HG02870 (cell line): Measurements from ENCODE around the gene RNF166.

Experiments used
- ATAC-seq: cut with Tn5 transposase; IDR thresholded peaks from one replicate; pipeline ENCODE4 v1.9.1; 2021; ENCODE audit warnings: mild to moderate bottlenecking, moderate library complexity; ENCODE audit not compliant: unreplicated experiment

RNF166 gene

DNA sequence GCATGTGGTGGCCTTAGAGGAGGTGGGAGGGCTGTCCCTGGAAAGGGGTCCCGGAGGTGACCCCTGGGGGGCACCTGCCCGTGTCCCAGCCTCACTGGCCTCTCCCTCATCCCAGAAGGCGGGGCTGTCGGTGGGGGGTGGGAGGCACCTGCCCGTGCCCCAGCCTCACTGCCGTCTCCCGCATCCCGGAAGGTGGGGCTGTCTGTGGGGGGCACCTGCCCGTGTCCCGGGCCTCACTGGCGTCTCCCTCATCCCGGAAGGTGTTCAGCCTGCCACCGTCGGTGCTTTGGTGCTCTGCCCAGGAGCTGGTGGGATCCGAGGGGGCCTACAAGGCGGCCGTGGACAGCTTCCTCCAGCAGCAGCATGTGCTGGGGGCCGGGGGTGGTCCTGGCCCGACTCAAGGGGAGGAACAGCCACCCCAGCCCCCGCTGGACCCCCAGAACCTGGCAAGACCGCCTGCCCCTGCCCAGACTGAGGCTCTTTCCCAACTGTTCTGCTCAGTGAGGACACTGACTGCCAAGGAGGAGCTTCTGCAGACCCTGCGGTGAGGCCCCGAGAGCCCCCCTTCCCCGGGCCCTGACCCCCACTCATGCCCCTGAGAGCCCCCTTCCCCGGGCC is 6.3 kb upstream of the RNF166 start:
- no peak for ATAC-seq

DNA sequence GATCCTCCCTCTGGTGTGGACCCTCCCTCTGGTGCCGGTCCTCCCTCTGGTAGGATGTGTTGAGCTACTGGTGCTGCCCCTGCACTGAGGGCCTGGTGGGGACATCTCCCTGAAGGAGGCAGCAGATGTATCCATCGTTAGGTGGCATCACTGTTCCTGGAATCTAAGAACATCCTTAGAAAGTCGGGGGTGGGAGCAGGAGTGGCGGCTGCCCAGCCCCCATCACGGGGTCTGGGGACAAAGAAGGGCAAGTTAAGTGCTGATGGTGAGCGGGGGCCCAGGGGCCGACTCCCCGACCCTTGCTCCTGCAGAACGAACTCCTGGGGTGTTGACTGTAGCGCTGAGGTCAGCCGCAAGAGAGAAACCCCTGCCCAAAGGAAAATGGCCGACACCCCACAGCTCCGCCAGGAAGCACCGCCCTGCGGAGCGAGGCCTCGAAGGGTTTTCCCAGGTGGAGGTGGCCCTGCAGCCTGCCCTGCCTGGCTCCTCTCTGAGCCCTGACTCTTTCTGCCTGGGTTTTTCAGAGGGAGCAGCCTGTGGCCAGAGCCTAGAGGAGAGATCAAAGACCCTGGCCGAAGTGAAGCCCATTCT is 5.6 kb upstream of the RNF166 start:
- ATAC-seq: no peak

DNA sequence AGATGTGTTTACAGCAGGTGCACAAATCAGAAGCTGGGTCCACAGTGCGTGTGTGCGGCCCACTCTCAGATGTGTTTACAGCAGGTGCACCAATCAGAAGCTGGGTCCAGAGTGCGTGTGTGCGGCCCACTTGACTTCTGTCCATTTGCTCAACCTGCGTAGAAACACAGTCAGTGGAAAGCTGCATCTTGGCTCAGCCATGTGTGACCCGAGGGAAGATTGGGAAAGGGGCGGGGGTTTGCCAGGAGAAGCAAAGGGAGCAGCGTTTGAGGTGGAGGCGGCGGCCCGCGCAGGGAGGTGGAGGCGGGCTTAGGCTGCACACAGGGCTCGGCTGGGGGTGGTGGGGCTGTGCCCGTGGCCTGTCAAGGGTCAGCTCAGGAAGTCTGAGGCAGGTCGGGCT is 4.3 kb upstream of the RNF166 start:
- no peak for ATAC-seq

DNA sequence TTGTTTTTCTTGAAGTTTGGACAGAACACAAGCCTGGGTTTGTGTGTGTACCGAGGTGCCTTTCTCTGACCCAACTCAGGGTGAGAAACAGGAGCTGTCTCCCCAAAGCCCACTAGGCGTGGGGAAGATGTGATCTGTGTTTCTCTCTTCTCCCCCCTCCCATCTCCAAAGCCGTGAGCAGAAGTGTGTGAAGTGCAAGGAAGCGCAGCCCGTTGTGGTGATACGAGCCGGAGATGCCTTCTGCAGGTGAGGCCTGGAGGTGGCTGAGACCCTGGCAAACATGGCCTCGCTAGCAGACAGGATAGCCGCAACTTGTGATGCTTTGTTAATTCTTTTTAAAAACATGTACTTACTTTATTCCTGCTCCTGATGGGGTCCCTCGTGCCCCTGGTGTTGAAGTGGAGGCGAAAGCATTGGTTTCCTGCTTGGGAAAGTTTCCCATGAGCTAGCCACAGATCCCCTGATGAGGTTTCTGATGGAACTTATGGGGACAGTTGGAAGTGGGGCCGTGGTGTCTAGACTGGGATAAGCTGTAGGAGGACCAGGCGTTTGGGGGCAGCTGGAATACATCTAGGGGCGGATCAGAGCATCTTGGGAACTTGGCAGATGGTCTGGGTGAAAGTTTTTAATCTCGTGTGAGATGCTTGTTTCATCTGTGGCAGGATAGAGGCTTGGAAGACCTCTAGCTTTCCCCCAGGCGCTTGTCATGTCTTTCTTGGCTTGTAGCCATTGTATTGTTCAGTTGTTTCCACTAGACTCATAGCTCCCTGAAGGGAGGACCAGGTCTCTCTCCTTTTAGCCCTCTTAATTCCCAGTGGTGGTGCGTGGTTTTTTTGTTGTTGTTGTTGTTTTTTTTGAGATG is 988 bp upstream of the RNF166 start:
- no peak for ATAC-seq

DNA sequence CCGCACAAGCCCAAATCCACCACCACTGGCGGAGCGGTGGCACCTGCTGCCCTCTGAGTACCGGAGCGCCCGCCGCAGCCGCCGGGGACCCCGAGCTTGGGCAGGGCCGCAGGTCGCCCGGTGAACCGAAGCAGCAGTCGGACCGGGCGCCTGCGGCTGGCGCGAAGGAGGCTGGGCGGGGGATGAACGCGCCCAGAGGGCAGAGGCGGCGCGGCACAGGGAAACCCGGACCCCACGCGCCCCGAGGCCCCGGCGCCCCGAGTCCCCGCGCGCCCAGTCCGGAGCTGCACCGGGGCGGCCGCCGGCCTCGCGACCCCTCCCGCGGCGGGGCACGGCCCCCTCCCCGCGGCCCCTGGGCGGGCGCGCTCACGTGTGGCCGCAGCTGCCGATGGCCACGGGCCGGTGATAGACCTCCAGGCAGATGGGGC is 393 bp downstream of the RNF166 start:
- no peak for ATAC-seq

- no peak for ATAC-seq
These were observed 1.0 kb downstream of the RNF166 start for GRCh38 chr16:88705076-88705684.

DNA sequence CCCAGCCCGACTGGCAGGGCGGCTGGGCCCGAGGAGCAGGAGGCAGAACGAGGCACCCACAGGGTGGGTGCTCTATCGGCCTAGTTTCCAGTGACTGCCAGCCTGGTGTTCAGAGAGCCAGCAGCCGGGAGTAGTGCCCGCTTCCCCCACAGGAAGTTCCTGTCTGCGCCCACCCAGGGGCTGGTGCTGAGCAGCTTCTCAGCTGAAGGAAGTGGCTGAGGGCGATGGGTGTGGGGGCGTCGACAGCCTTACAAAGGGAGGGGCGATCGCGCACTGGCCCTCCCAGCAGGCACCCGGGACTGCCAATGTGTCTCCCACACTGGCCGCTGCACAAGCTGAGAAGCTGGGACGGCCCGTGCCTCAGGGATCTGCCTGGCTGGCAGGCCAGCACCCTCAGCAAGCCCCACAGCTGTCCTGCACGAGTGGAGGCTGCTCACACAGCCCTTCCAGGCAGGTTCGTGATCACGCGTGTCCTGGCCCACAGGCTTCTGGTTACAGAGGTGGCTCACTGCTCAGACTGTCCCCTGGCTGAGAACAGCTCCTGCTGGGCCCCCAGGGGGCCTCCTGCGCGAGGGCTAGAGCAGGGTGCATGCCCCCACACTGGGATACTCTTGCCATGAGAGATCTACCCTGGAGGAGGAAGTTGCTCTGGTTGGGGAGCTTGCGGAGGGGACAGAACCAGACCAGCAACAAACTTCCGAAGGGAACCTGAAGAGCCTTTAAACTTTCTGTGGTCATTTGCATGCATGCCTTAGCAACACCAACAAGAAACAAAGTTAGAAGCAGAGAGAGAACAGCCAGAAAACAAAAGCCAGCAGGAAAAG is 2.5 kb downstream of the RNF166 start:
- no peak for ATAC-seq

GRCh38 chr16:88702371-88703210 is 3.6 kb downstream of the RNF166 start:
- ATAC-seq: no peak

GRCh38 chr16:88701581-88702370 is 4.4 kb downstream of the RNF166 start:
- ATAC-seq: no peak

DNA sequence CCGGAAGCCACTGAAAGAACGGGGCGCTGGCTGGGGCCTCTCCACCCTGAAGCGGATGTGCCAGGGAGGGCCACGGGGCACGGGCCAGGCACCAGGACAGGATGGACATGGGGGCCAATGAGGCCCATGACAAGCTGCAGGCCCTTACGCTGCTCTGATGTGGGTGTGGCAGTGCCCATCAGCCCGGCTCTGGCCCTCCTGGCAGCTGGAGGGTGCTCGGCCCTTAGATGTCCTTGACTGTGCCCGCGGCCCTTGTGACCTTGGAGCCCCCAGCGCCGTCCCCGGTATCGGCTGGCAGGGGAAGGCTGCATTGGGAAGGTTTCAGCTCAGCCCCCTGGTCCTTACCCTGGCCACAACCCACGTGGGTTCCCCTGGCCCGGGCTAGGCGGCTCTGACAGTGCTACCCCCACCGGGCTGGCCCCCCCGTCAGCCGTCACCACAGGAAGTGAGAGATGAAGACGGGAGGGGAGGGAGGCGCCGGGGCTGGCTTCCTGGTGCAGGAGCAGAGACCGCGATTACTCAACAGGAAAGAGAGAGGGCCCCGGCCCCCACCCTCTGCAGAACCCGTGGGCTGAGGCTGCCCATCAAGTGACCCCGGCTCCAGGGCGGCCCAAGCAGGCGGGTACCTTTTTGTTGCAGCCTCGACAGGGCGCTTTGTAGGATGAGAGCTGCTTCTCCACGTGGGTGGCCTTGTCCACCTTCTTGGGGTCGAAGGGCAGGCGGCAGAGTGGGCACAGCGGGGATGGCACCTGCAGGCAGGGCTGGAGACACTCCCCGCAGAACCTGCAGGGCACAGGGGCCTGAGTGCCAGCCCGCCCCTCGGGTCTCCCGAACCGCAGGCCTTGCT is 5.3 kb downstream of the RNF166 start:
- peak; percentile 69 for ATAC-seq

GRCh38 chr16:88700322-88700635 is 5.9 kb downstream of the RNF166 start:
- no peak for ATAC-seq

DNA sequence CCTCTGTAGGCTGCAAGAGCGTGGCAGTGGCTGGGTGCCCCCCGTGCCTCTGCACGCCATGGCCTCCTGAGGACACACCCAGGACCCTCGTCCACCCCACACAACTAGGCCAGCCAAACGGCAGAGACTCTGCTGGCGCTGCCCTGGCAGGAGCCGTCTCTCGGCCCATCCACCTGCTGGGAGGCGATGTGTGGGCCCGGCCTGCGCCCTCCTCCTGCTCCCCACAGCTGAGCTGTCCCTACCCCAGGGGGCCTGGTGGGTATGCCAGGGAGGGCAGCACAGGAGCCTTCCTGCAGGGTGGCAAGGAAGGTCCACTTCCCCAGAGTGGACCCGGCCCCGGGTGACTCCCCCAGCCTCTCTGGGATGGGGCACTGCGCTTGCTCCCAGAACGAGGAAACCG is 7.0 kb downstream of the RNF166 start:
- ATAC-seq: no peak

DNA sequence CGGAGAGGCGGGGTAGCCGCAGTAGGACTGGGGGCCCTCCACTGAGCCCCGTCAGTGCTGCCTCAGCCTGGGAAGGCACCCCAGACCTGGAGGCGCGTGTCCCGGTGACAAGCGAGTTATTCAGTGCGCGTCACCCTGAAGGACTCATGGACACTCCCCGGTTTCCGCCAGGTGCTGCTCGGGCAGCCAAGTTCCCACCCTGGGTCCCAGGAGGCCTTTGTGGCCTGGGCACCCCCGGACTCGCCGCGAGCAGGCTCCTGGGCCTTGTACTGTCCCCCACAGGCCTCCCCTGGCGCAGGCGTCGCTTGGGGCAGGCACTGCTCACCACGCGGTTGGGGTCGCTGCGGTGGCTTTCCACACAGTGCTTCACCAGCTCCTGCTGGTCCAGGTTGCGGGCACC is 7.6 kb downstream of the RNF166 start:
- ATAC-seq: no peak

DNA sequence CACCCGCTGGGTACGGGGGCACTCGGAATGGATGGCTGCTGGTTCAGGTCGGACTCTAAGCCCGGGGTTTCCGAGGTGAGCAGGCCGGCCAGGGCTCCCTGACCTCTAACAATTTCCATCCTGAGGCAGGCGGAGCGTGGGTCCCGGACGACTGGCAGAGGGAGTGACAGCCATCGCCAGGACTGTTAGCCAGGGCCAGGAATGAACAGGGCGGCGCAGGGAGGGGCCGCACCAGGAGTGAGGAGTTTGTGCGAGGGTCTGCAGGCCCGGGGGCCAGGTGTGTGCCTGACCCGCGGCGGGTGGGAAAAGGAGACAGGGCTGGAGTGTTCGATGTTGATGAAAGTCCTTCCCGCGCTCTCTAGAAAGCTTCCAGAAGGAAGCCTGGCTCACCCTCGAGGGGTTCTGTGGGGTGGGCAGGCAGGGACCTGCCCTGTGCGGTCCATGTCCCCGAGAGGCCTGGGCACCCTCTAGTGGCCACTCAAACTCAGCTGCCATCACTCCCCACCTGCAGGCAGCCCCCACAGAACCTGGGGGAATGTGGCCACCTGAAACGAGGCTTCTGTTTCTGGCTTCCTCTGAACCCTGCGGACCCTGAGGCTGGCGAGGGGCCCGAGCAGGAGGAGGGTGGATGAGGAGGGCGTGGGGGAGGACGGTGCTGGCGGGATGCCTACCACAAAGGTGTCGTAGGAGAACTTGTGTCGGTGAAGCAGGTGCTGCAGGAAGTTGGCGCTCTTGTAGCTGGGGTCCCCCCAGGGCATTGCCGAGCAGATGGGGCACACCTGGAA is 8.2 kb downstream of the RNF166 start:
- no peak for ATAC-seq

GRCh38 chr16:88697116-88697830 is 8.9 kb downstream of the RNF166 start:
- no peak for ATAC-seq

GRCh38 chr16:88696441-88696840 is 9.8 kb downstream of the RNF166 start:
- no peak for ATAC-seq

GRCh38 chr16:88695753-88696152 is 10.5 kb downstream of the RNF166 start:
- no peak for ATAC-seq
